HuH-7.5 (cell line): ENCODE data around the gene YLPM1.
A peak's percentile ranks its signal among the peaks of the same experiment; 100 is the strongest.

Source experiments
- DNase-seq: peaks from one replicate; pipeline ENCODE4 v3.0.0; 2011; ENCODE audit warnings: low spot score

Gene YLPM1

GRCh38 chr14:74840603-74841030 lies 77.5 kb downstream of the YLPM1 start:
- DNase-seq = no peak

GRCh38 chr14:74841230-74842207 lies 78.4 kb downstream of the YLPM1 start:
- no peak for DNase-seq

- DNase-seq = no peak
These were observed 80.5 kb downstream of the YLPM1 start for GRCh38 chr14:74843653-74844052.

GRCh38 chr14:74846168-74846567 lies 83.1 kb downstream of the YLPM1 start:
- DNase-seq = no peak

- no peak for DNase-seq
These were observed 84.0 kb downstream of the YLPM1 start for GRCh38 chr14:74846968-74847665.

GRCh38 chr14:74848768-74849167 lies 85.7 kb downstream of the YLPM1 start:
- DNase-seq = no peak

GRCh38 chr14:74852922-74853530 lies 89.9 kb downstream of the YLPM1 start:
- DNase-seq = no peak

GRCh38 chr14:74853581-74853980 lies 90.5 kb downstream of the YLPM1 start:
- DNase-seq = no peak

- no peak for DNase-seq
These were observed 91.9 kb downstream of the YLPM1 start for GRCh38 chr14:74855021-74855420.

- no peak for DNase-seq
These were observed 92.8 kb downstream of the YLPM1 start for GRCh38 chr14:74855945-74856344.

GRCh38 chr14:74856366-74856765 lies 93.2 kb downstream of the YLPM1 start:
- no peak for DNase-seq

- DNase-seq = no peak
These were observed 94.9 kb downstream of the YLPM1 start for GRCh38 chr14:74858022-74858421.

GRCh38 chr14:74859757-74860552 lies 96.8 kb downstream of the YLPM1 start:
- DNase-seq = no peak

GRCh38 chr14:74860899-74861733 lies 98.0 kb downstream of the YLPM1 start:
- peak; percentile 51 for DNase-seq

- DNase-seq = no peak
These were observed 98.6 kb downstream of the YLPM1 start for GRCh38 chr14:74861734-74862090.

- no peak for DNase-seq
These were observed 100.2 kb downstream of the YLPM1 start for GRCh38 chr14:74863274-74863673.

- no peak for DNase-seq
These were observed 101.1 kb downstream of the YLPM1 start for GRCh38 chr14:74864198-74864597.

- DNase-seq = no peak
These were observed 102.0 kb downstream of the YLPM1 start for GRCh38 chr14:74865156-74865555.

- no peak for DNase-seq
These were observed 103.7 kb downstream of the YLPM1 start for GRCh38 chr14:74866708-74867389.

GRCh38 chr14:74867673-74868072 lies 104.6 kb downstream of the YLPM1 start:
- DNase-seq = no peak
